HCT116 (cell line): ENCODE data around the gene ESYT3.

Experiments
- CTCF ChIP-seq, 3 experiments: fragments of 200-600 bp in 1 of 3; sonication (generic) in 1 of 3; IDR thresholded peaks in 2 of 3; conservative IDR thresholded peaks in 1 of 3; 2 replicates each; pipeline ENCODE4 v1.5.1; 2012 to 2017; ENCODE audit warnings: low read depth in 2 of 3, low read length in 2 of 3, antibody characterized with exemption in 1 of 3, borderline replicate concordance in 1 of 3, control low read depth in 1 of 3, mild to moderate bottlenecking in 1 of 3, mixed read lengths in 1 of 3, mixed run types in 1 of 3, moderate library complexity in 1 of 3; ENCODE audit not compliant: insufficient read depth in 1 of 3
- EGR1 ChIP-seq: IDR thresholded peaks from 2 replicates; pipeline ENCODE4 v1.6.1; 2012; ENCODE audit warnings: low read depth
- EZH2 ChIP-seq: fragments of 200-600 bp; sonication (generic); IDR thresholded peaks from 2 replicates; pipeline ENCODE4 v1.6.1; 2017; ENCODE audit warnings: antibody characterized with exemption, mixed run types
- EZH2phosphoT487 ChIP-seq: fragments of 200-600 bp; IDR thresholded peaks from 2 replicates; pipeline ENCODE4 v1.6.1; 2018; ENCODE audit warnings: antibody characterized with exemption, borderline replicate concordance
- POLR2A ChIP-seq: IDR thresholded peaks from 2 replicates; pipeline ENCODE4 v1.7.0; 2011; ENCODE audit warnings: borderline replicate concordance; ENCODE audit not compliant: insufficient read depth, insufficient read length; ENCODE audit errors: extremely low read depth
- POLR2AphosphoS5 ChIP-seq: IDR thresholded peaks from 2 replicates; pipeline ENCODE4 v1.6.1; 2011; ENCODE audit warnings: mild to moderate bottlenecking, low read depth, low read length, moderate library complexity
- YY1 ChIP-seq: IDR thresholded peaks from 2 replicates; pipeline ENCODE4 v1.6.1; 2011; ENCODE audit warnings: low read length, low read depth, moderate library complexity, mild to moderate bottlenecking; ENCODE audit not compliant: insufficient replicate concordance; ENCODE audit errors: extremely low read depth
- ZNF274 ChIP-seq: fragments of 200-500 bp; sonication (Bioruptor generic); IDR thresholded peaks from 2 replicates; pipeline ENCODE4 v1.6.1; 2014; ENCODE audit warnings: mild to moderate bottlenecking, low read depth, low read length, inconsistent platforms
- TF ChIP-seq, protein P1 (sequence below): IDR thresholded peaks from 2 replicates; pipeline ENCODE4 v1.6.1; 2012

- no peak for TF ChIP-seq EZH2
- no peak for TF ChIP-seq CTCF (IDR thresholded peaks at IDR 0.05 in 2 of 3, conservative IDR thresholded peaks at IDR 0.05 in 1 of 3; ENCODE audit: borderline replicate concordance in 1 of 3, insufficient read depth in 1 of 3, low read depth in 2 of 3, low read length in 2 of 3)
- TF ChIP-seq ZNF274 = no peak
- no peak for TF ChIP-seq POLR2AphosphoS5
- no peak for TF ChIP-seq POLR2A
- no peak for TF ChIP-seq EZH2phosphoT487
- TF ChIP-seq YY1 = no peak
- no peak for TF ChIP-seq EGR1
- TF ChIP-seq, protein P1, sequence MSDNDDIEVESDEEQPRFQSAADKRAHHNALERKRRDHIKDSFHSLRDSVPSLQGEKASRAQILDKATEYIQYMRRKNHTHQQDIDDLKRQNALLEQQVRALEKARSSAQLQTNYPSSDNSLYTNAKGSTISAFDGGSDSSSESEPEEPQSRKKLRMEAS = no peak
Observed at GRCh38 chr3:138437281-138437680, 2.9 kb downstream of the ESYT3 start.
